SK-N-SH (cell line): ENCODE measurements around the gene ACER3. TPM values are rescaled to one million over a fixed set of nuclear protein-coding genes. Genes with fewer than 3 reads are reported as not detected.

Experiments
- CTCF ChIA-PET: fragments of 300-600, 350-600 bp; formaldehyde crosslinking; extraction: SDS; loops from one replicate; lab custom pipeline; 2021; lab: Yijun Ruan, JAX
- POLR2A ChIA-PET: fragments of 350-600 bp; sonication (Branson Sonifier 250); formaldehyde crosslinking; extraction: SDS; loops from one replicate; lab custom pipeline; 2020; ENCODE audit warnings: antibody characterized with exemption, inconsistent platforms; lab: Yijun Ruan, JAX
- DNase-seq: peaks from one replicate; pipeline ENCODE4 v3.0.0; 2012
- H2AFZ ChIP-seq: fragments of 200-600 bp; sonication (generic); 2 replicates; pipeline ENCODE4 v1.8.1; 2016; ENCODE audit warnings: antibody characterized with exemption, mild to moderate bottlenecking, low read depth
- H3F3A ChIP-seq: fragments of 200-600 bp; sonication (generic); replicated peaks from 2 replicates; pipeline ENCODE3; 2016; ENCODE audit warnings: antibody characterized with exemption, mild to moderate bottlenecking; ENCODE audit not compliant: insufficient read depth
- H3K27ac ChIP-seq, 2 experiments: fragments of 200-500 bp in 1 of 2; fragments of 200-600 bp in 1 of 2; sonication (Bioruptor generic) in 1 of 2; sonication (generic), shearing (Covaris generic) in 1 of 2; 2 replicates each; pipeline versions ENCODE4 v1.5.1 to v1.6.1; 2014 to 2016; ENCODE audit warnings: low read depth in 2 of 2, inconsistent platforms in 1 of 2, low read length in 1 of 2, mild to moderate bottlenecking in 1 of 2, mixed read lengths in 1 of 2
- H3K27me3 ChIP-seq: fragments of 200-600 bp; sonication (generic), shearing (Covaris generic); 2 replicates; pipeline ENCODE4 v1.6.1; 2016; ENCODE audit warnings: mixed run types; ENCODE audit not compliant: insufficient read depth
- H3K36me3 ChIP-seq, 2 experiments: fragments of 200-500 bp in 1 of 2; fragments of 200-600 bp in 1 of 2; sonication (Bioruptor generic) in 1 of 2; sonication (generic) in 1 of 2; replicated peaks in 1 of 2; 2 replicates each; pipeline versions ENCODE3 to v1.5.1; 2014 to 2016; ENCODE audit warnings: low read length in 1 of 2, mild to moderate bottlenecking in 1 of 2; ENCODE audit not compliant: insufficient read depth in 2 of 2, control insufficient read depth in 1 of 2
- H3K4me1 ChIP-seq, 2 experiments: fragments of 200-500 bp in 1 of 2; fragments of 200-600 bp in 1 of 2; sonication (Bioruptor generic) in 1 of 2; sonication (generic), shearing (Covaris generic) in 1 of 2; 2 replicates each; pipeline versions ENCODE4 v1.5.1 to v1.6.1; 2014 to 2016; ENCODE audit warnings: low read depth in 1 of 2, low read length in 1 of 2, mixed run types in 1 of 2; ENCODE audit not compliant: insufficient read depth in 2 of 2, control insufficient read depth in 1 of 2
- H3K4me2 ChIP-seq: fragments of 200-600 bp; sonication (generic), shearing (Covaris generic); 2 replicates; pipeline ENCODE4 v1.6.1; 2017; ENCODE audit warnings: mixed run types
- H3K4me3 ChIP-seq, 2 experiments: fragments of 200-500 bp in 1 of 2; fragments of 200-600 bp in 1 of 2; sonication (Bioruptor generic) in 1 of 2; sonication (generic), shearing (Covaris generic) in 1 of 2; 2 replicates each; pipeline versions ENCODE4 v1.5.1 to v1.8.1; 2014 to 2016; ENCODE audit warnings: low read depth in 2 of 2, inconsistent platforms in 1 of 2, low read length in 1 of 2, mild to moderate bottlenecking in 1 of 2, mixed read lengths in 1 of 2, moderate library complexity in 1 of 2
- H3K79me2 ChIP-seq: fragments of 200-600 bp; sonication (generic); 2 replicates; pipeline ENCODE4 v1.8.1; 2017; ENCODE audit warnings: mild to moderate bottlenecking; ENCODE audit not compliant: insufficient read depth
- H3K9ac ChIP-seq: fragments of 200-600 bp; sonication (generic); 2 replicates; pipeline ENCODE4 v1.6.1; 2017; ENCODE audit warnings: mixed run types
- H3K9me2 ChIP-seq: fragments of 200-600 bp; sonication (generic); 2 replicates; pipeline ENCODE4 v1.6.1; 2017; ENCODE audit warnings: mixed run types
- H3K9me3 ChIP-seq: fragments of 200-600 bp; sonication (generic); 2 replicates; pipeline ENCODE4 v1.6.1; 2017; ENCODE audit warnings: mixed run types, mild to moderate bottlenecking, moderate library complexity
- H4K20me1 ChIP-seq: fragments of 200-600 bp; sonication (generic); 2 replicates; pipeline ENCODE4 v1.6.1; 2017; ENCODE audit warnings: mild to moderate bottlenecking, mixed run types; ENCODE audit not compliant: insufficient read depth
- CHD2 ChIP-seq: fragments of 150-350 bp; IDR thresholded peaks from 2 replicates; pipeline ENCODE4 v1.6.1; 2018; ENCODE audit warnings: low read length; ENCODE audit not compliant: partially characterized antibody
- EP300 ChIP-seq, 2 experiments: IDR thresholded peaks; 2 replicates each; pipeline versions ENCODE4 v1.4.0 to v1.6.1; 2012; ENCODE audit warnings: borderline replicate concordance in 1 of 2, low read depth in 1 of 2, low read length in 1 of 2
- EZH2phosphoT487 ChIP-seq: fragments of 200-600 bp; sonication (generic); IDR thresholded peaks from 2 replicates; pipeline ENCODE4 v1.6.1; 2017; ENCODE audit warnings: low read depth, mixed run types, mild to moderate bottlenecking, antibody characterized with exemption, moderate library complexity, borderline replicate concordance
- FOSL2 ChIP-seq: IDR thresholded peaks from 2 replicates; pipeline ENCODE4 v1.4.0; 2012; ENCODE audit warnings: low read depth, mild to moderate bottlenecking, moderate library complexity, borderline replicate concordance
- GABPA ChIP-seq: IDR thresholded peaks from 2 replicates; pipeline ENCODE4 v1.4.0; 2012; ENCODE audit warnings: low read depth, mild to moderate bottlenecking
- GATA2 ChIP-seq: sonication (generic); formaldehyde crosslinking; IDR thresholded peaks from 2 replicates; pipeline ENCODE4 v1.5.0; 2020; ENCODE audit warnings: mild to moderate bottlenecking, missing genetic modification reagents
- MXI1 ChIP-seq: IDR thresholded peaks from 2 replicates; pipeline ENCODE4 v1.6.1; 2012; ENCODE audit warnings: mild to moderate bottlenecking, low read depth, low read length, improper control_type of control experiment
- NFIC ChIP-seq: IDR thresholded peaks from 2 replicates; pipeline ENCODE4 v1.4.0; 2012; ENCODE audit warnings: borderline replicate concordance
- RAD21 ChIP-seq: IDR thresholded peaks from 2 replicates; pipeline ENCODE4 v1.6.1; 2012; ENCODE audit warnings: mild to moderate bottlenecking, low read length
- RCOR1 ChIP-seq: fragments of 150-350 bp; IDR thresholded peaks from 2 replicates; pipeline ENCODE4 v1.6.1; 2017; ENCODE audit warnings: antibody characterized with exemption, low read length
- RXRA ChIP-seq: IDR thresholded peaks from 2 replicates; pipeline ENCODE4 v1.4.0; 2012; ENCODE audit warnings: low read depth, mild to moderate bottlenecking, borderline replicate concordance
- SIN3A ChIP-seq: IDR thresholded peaks from 2 replicates; pipeline ENCODE4 v1.6.1; 2012; ENCODE audit warnings: low read depth, mild to moderate bottlenecking, low read length, moderate library complexity, borderline replicate concordance
- SMC3 ChIP-seq: IDR thresholded peaks from 2 replicates; pipeline ENCODE4 v1.6.1; 2012; ENCODE audit warnings: low read depth, low read length, improper control_type of control experiment
- TAF1 ChIP-seq: IDR thresholded peaks from 2 replicates; pipeline ENCODE4 v1.6.1; 2012; ENCODE audit warnings: low read depth, mild to moderate bottlenecking, low read length, moderate library complexity, borderline replicate concordance
- TCF12 ChIP-seq: IDR thresholded peaks from 2 replicates; pipeline ENCODE4 v1.4.0; 2012
- TEAD4 ChIP-seq: IDR thresholded peaks from 2 replicates; pipeline ENCODE4 v1.4.0; 2012; ENCODE audit warnings: mild to moderate bottlenecking, borderline replicate concordance; ENCODE audit not compliant: insufficient read depth
- WGBS: methylation state at CpG from one replicate; pipeline ENCODE4 v1.1.6; 2017; ENCODE audit warnings: low lambda C conversion rate; 5-methylcytosine and 5-hydroxymethylcytosine counted together
- polyA plus RNA-seq, 3 experiments: library from polyadenylated mRNA; depleted of rRNA; stranded (reverse); fragments of >200 nt; gene quantifications; 2 replicates each; pipeline ENCODE4 v1.2.3, GENCODE V29; 2012
- TF ChIP-seq, protein P1 (sequence below): IDR thresholded peaks from 2 replicates; pipeline ENCODE4 v1.4.0; 2012; ENCODE audit warnings: low read depth, borderline replicate concordance
- TF ChIP-seq, protein P2 (sequence below): IDR thresholded peaks from 2 replicates; pipeline ENCODE4 v1.4.0; 2012; ENCODE audit warnings: low read depth, borderline replicate concordance
- TF ChIP-seq, protein P3 (sequence below): fragments of 150-350 bp; IDR thresholded peaks from 2 replicates; pipeline ENCODE4 v1.6.1; 2017; ENCODE audit warnings: antibody characterized with exemption, low read length, low read depth, borderline replicate concordance
- TF ChIP-seq, protein P4 (sequence below): fragments of 150-350 bp; IDR thresholded peaks from 2 replicates; pipeline ENCODE4 v1.6.1; 2016; ENCODE audit warnings: mild to moderate bottlenecking, low read depth, low read length

Gene ACER3
- polyA plus RNA-seq, 1 of the 3 experiments (the other 2 are of a cell fraction): 5.4 TPM

DNA sequence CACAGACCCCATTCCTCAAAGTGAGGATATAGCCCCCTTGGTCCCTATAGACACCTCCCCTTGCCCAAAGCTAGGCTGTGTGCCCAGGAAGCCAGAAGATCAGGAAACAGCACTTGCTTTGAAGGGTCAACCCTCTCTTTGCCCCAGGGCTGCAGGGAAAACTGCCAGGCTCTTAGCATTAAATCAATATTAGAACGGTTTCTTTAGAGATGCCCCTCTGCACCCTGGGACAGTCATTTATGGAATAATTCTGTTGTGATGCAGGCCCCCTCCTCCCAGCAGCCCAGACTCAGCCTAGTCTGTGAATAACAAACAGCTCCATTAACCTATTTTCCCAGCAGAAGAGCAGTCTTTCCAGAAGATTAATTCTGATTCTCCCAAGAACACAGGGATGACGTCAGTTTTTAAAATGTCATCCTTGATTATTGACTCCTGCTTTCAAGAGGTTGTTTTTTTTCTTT, 194.4 kb downstream of the ACER3 start:
- H3K79me2 ChIP-seq: no peaks in the 10 kb centered on the region
- H3K9ac ChIP-seq: no peak overlapping the region
- no peak for TF ChIP-seq GATA2 (CRISPR knock-in tag)
- TF ChIP-seq EP300 (IDR thresholded peaks at IDR 0.05; ENCODE audit: borderline replicate concordance in 1 of 2, low read depth in 1 of 2, low read length in 1 of 2): no peak
- TF ChIP-seq, all 33 proteins: peak for 0
- Histone ChIP-seq H2AFZ (no peak overlapping the region), H3K27me3 (no peaks in the 10 kb centered on the region), H3K9me3 (no peaks in the 10 kb centered on the region), H3K4me1 (no peaks in the 10 kb centered on the region; a peak in 1 of 4 replicates), H3F3A (no peaks in the 10 kb centered on the region), H3K27ac (no peak overlapping the region), H4K20me1 (no peaks in the 10 kb centered on the region), H3K4me2 (no peak overlapping the region), H3K36me3 (no peaks in the 10 kb centered on the region), H3K9me2 (no peaks in the 10 kb centered on the region), H3K4me3 (no peak overlapping the region)
- CTCF ChIA-PET: interaction anchor here (1.0 to 12.6 kb wide), 8 partner anchors 10 to 136 kb away, joined by 3 to 218 read pairs (median 8); partner anchors contain the start of gene MYO7A
- no peak for DNase-seq
- 64% methylated on average over 2 of the region's 2 CpGs for WGBS
- POLR2A ChIA-PET: no interaction called here

DNA sequence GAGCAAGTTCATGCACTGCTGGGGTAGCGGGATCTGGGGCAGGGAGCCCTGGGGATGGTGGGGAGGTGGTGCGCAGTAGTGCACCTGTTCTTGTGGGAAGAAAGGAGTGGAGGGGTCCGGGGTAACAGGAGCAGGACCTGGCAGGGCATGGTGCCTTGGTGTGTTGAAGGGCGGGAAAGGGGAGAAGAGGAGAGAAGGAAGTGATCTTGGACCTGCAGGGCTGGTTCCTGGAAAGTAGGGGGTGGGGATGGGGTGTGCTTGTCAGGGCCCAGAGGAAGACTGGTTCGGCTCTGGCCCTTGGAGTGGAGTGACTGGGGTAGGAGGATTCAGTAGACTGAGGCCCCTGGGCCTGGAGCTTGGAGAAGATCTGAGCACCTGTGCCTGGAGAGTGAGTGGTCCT, 195.2 kb downstream of the ACER3 start:
- Histone ChIP-seq H3K9ac (no peak overlapping the region), H3K4me3 (no peak overlapping the region), H3K27ac (no peak overlapping the region), H4K20me1 (no peaks in the 10 kb centered on the region), H3F3A (no peaks in the 10 kb centered on the region), H3K36me3 (no peaks in the 10 kb centered on the region), H3K27me3 (no peaks in the 10 kb centered on the region), H3K4me1 (no peaks in the 10 kb centered on the region; a peak in 1 of 4 replicates), H2AFZ (no peak overlapping the region), H3K9me3 (no peaks in the 10 kb centered on the region), H3K9me2 (no peaks in the 10 kb centered on the region), H3K4me2 (no peak overlapping the region), H3K79me2 (no peaks in the 10 kb centered on the region)
- no peak for DNase-seq
- WGBS: 72% methylated on average over 5 of the region's 5 CpGs
- TF ChIP-seq EP300 (IDR thresholded peaks at IDR 0.05; ENCODE audit: borderline replicate concordance in 1 of 2, low read depth in 1 of 2, low read length in 1 of 2): no peak
- no peak for TF ChIP-seq RAD21
- no peak for TF ChIP-seq CHD2
- no peak for TF ChIP-seq RXRA
- TF ChIP-seq TAF1: no peak
- no peak for TF ChIP-seq SMC3
- no peak for TF ChIP-seq GABPA
- TF ChIP-seq TEAD4: no peak
- TF ChIP-seq, protein P1, sequence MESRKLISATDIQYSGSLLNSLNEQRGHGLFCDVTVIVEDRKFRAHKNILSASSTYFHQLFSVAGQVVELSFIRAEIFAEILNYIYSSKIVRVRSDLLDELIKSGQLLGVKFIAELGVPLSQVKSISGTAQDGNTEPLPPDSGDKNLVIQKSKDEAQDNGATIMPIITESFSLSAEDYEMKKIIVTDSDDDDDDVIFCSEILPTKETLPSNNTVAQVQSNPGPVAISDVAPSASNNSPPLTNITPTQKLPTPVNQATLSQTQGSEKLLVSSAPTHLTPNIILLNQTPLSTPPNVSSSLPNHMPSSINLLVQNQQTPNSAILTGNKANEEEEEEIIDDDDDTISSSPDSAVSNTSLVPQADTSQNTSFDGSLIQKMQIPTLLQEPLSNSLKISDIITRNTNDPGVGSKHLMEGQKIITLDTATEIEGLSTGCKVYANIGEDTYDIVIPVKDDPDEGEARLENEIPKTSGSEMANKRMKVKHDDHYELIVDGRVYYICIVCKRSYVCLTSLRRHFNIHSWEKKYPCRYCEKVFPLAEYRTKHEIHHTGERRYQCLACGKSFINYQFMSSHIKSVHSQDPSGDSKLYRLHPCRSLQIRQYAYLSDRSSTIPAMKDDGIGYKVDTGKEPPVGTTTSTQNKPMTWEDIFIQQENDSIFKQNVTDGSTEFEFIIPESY: no peak
- TF ChIP-seq, protein P2, sequence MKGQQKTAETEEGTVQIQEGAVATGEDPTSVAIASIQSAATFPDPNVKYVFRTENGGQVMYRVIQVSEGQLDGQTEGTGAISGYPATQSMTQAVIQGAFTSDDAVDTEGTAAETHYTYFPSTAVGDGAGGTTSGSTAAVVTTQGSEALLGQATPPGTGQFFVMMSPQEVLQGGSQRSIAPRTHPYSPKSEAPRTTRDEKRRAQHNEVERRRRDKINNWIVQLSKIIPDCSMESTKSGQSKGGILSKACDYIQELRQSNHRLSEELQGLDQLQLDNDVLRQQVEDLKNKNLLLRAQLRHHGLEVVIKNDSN: no peak
- no peak for TF ChIP-seq MXI1
- TF ChIP-seq, protein P3, sequence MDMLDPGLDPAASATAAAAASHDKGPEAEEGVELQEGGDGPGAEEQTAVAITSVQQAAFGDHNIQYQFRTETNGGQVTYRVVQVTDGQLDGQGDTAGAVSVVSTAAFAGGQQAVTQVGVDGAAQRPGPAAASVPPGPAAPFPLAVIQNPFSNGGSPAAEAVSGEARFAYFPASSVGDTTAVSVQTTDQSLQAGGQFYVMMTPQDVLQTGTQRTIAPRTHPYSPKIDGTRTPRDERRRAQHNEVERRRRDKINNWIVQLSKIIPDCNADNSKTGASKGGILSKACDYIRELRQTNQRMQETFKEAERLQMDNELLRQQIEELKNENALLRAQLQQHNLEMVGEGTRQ: no peak
- TF ChIP-seq EZH2phosphoT487: no peak
- TF ChIP-seq, protein P4, sequence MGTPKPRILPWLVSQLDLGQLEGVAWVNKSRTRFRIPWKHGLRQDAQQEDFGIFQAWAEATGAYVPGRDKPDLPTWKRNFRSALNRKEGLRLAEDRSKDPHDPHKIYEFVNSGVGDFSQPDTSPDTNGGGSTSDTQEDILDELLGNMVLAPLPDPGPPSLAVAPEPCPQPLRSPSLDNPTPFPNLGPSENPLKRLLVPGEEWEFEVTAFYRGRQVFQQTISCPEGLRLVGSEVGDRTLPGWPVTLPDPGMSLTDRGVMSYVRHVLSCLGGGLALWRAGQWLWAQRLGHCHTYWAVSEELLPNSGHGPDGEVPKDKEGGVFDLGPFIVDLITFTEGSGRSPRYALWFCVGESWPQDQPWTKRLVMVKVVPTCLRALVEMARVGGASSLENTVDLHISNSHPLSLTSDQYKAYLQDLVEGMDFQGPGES: no peak
- TF ChIP-seq TCF12: no peak
- no peak for TF ChIP-seq FOSL2
- TF ChIP-seq SIN3A: no peak
- TF ChIP-seq NFIC: no peak
- no peak for TF ChIP-seq RCOR1
- ChIA-PET CTCF (interaction anchor here (1.6 to 12.6 kb wide), 4 partner anchors 9 to 37 kb away, joined by 7 to 218 read pairs (median 9); no protein-coding TSS in a partner anchor), POLR2A (no interaction called here)
